Fibroblast of lung (primary cell): ENCODE measurements around the gene CORO2B.

Experiments
- EZH2 ChIP-seq: IDR thresholded peaks from 2 replicates; pipeline ENCODE4 v1.5.1; 2012; ENCODE audit warnings: low read length, control low read depth, mild to moderate bottlenecking; ENCODE audit errors: missing control alignments
- TF ChIP-seq, protein P1 (sequence below), 2 donors: IDR thresholded peaks in 1 of 2; conservative IDR thresholded peaks in 1 of 2; 1 replicate in 1 of 2; 2 replicates in 1 of 2; pipeline ENCODE4 v1.5.1; 2011 to 2012; ENCODE audit warnings: low read length in 2 of 2, control low read depth in 1 of 2, inconsistent platforms in 1 of 2, low read depth in 1 of 2, mild to moderate bottlenecking in 1 of 2

DNA sequence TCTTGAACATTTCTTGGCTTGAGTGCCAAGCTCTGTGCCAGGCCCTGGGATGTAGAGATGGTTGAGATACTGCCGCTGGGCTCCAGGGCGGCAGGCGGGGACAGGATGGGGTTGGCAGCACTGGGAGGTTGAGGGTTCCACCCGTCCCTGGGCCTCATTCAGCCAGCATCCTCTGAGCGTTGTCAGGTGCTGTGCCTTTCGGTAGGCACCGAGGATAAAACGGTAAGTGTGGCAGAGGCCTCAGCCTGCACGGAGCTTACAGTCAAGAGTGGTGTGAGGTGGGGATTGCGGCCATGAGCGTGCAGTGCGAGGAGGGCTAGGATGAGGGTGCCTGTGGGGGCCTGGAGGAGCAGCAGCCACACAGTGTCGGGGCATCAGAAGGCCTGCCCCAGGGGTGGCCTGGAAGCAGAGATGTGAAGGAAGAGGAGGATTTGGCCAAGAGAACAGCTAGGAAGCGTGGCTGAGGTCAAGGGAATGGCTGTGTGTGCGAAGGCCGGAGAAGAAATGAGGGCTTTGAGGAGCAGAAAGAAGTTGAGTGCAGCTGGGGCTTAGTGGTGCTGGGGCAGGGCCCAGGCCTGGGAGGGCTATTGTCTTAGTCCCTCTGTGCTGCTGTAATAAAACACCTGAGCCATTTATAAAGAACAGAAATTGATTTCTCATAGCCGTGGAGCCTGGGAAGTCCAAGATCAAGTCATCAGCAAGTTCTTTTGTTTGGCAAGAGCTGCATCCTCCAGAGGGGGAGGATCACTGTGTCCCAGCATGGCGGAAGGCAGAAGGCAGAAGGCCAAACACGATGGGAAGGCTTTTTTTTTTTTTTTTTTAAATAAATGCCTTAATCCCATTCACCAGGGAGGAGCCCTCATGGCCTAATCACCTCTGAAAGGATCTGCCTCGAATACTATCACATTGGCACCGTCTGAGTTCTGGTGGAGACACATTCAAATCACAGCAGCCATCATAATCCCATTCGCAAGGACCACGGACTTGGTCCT, 22.7 kb downstream of the CORO2B start:
- TF ChIP-seq, protein P1, sequence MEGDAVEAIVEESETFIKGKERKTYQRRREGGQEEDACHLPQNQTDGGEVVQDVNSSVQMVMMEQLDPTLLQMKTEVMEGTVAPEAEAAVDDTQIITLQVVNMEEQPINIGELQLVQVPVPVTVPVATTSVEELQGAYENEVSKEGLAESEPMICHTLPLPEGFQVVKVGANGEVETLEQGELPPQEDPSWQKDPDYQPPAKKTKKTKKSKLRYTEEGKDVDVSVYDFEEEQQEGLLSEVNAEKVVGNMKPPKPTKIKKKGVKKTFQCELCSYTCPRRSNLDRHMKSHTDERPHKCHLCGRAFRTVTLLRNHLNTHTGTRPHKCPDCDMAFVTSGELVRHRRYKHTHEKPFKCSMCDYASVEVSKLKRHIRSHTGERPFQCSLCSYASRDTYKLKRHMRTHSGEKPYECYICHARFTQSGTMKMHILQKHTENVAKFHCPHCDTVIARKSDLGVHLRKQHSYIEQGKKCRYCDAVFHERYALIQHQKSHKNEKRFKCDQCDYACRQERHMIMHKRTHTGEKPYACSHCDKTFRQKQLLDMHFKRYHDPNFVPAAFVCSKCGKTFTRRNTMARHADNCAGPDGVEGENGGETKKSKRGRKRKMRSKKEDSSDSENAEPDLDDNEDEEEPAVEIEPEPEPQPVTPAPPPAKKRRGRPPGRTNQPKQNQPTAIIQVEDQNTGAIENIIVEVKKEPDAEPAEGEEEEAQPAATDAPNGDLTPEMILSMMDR (conservative IDR thresholded peaks at IDR 0.05 in 1 of 2, IDR thresholded peaks at IDR 0.05 in 1 of 2; ENCODE audit: low read depth in 1 of 2, low read length in 2 of 2) = no peak
- no peak for TF ChIP-seq EZH2
